Fibroblast of lung (primary cell): ENCODE results near the gene LMNTD2. TPM values are rescaled to one million over a fixed set of nuclear protein-coding genes. Genes with fewer than 3 reads are reported as not detected.

ENCODE experiments used
- polyA plus RNA-seq, 2 donors: library from polyadenylated mRNA; depleted of rRNA in 1 of 2; stranded (reverse) in 1 of 2; unstranded in 1 of 2; fragments of >200 nt; gene quantifications; 2 replicates each; pipeline ENCODE4 v1.2.1, GENCODE V29; 2011 to 2012; ENCODE audit warnings: missing spikeins in 1 of 2
- total RNA-seq: library from RNA; depleted of rRNA; stranded (reverse); fragments of >200 nt; gene quantifications from 2 replicates; pipeline ENCODE4 v1.2.1, GENCODE V29; 2014

LMNTD2 gene
- total and polyA plus RNA-seq, 2 donors (not counting 1 experiment from before 2014, with no cell fraction given): 0.08 to 0.17 TPM

Other genes starting within 250 kb of the LMNTD2 start
- gene IFITM1, start 246.7 kb downstream of the LMNTD2 start, total RNA-seq: 21.1 and 41.6 TPM in 2 replicates
- 54.9 and 93.0 TPM in 2 replicates for gene IFITM1, start 246.7 kb downstream of the LMNTD2 start, polyA plus RNA-seq
- gene IFITM3, start 239.9 kb downstream of the LMNTD2 start, total RNA-seq: 74.1 and 76.0 TPM in 2 replicates
- gene IFITM3, start 239.9 kb downstream of the LMNTD2 start, polyA plus RNA-seq: 482 and 876 TPM in 2 replicates
- gene B4GALNT4, start 191.2 kb downstream of the LMNTD2 start, total RNA-seq: 1.5 and 1.8 TPM in 2 replicates
- gene B4GALNT4, start 191.2 kb downstream of the LMNTD2 start, polyA plus RNA-seq: 1.4 and 3.8 TPM in 2 replicates
- 0.26 and 0.83 TPM in 2 replicates for gene PKP3, start 166.5 kb downstream of the LMNTD2 start, total RNA-seq
- 0.17 and 0.24 TPM in 2 replicates for gene PKP3, start 166.5 kb downstream of the LMNTD2 start, polyA plus RNA-seq
- 13.4 and 16.7 TPM in 2 replicates for gene SIGIRR, start 145.7 kb downstream of the LMNTD2 start, total RNA-seq
- gene SIGIRR, start 145.7 kb downstream of the LMNTD2 start, polyA plus RNA-seq: 8.9 and 10.5 TPM in 2 replicates
- not detected in 2 replicates for gene ANO9, start 118.7 kb downstream of the LMNTD2 start, total RNA-seq
- gene ANO9, start 118.7 kb downstream of the LMNTD2 start, polyA plus RNA-seq: not detected in 2 replicates
- 31.8 and 36.7 TPM in 2 replicates for gene PTDSS2, start 110.5 kb downstream of the LMNTD2 start, total RNA-seq
- gene PTDSS2, start 110.5 kb downstream of the LMNTD2 start, polyA plus RNA-seq: 17.4 and 18.1 TPM in 2 replicates
- 502 and 561 TPM in 2 replicates for gene RNH1, start 53.5 kb downstream of the LMNTD2 start, total RNA-seq
- 102 and 140 TPM in 2 replicates for gene RNH1, start 53.5 kb downstream of the LMNTD2 start, polyA plus RNA-seq
- gene HRAS, start 25.2 kb downstream of the LMNTD2 start, total RNA-seq: 46.7 and 58.5 TPM in 2 replicates
- 51.7 and 69.3 TPM in 2 replicates for gene HRAS, start 25.2 kb downstream of the LMNTD2 start, polyA plus RNA-seq
- 0.77 and 1.3 TPM in 2 replicates for gene LRRC56, start 23.2 kb downstream of the LMNTD2 start, total RNA-seq
- gene LRRC56, start 23.2 kb downstream of the LMNTD2 start, polyA plus RNA-seq: 0.26 and 0.28 TPM in 2 replicates
- 1.5 and 2.8 TPM in 2 replicates for gene RASSF7, start 232 bp upstream of the LMNTD2 start, total RNA-seq
- 1.4 and 1.6 TPM in 2 replicates for gene RASSF7, start 232 bp upstream of the LMNTD2 start, polyA plus RNA-seq
- gene PHRF1, start 15.7 kb upstream of the LMNTD2 start, total RNA-seq: 16.8 and 18.7 TPM in 2 replicates
- gene PHRF1, start 15.7 kb upstream of the LMNTD2 start, polyA plus RNA-seq: 5.9 and 9.7 TPM in 2 replicates
- gene IRF7, start 55.2 kb upstream of the LMNTD2 start, total RNA-seq: 9.1 and 11.3 TPM in 2 replicates
- 1.3 and 1.6 TPM in 2 replicates for gene IRF7, start 55.2 kb upstream of the LMNTD2 start, polyA plus RNA-seq
- gene CDHR5, start 64.2 kb upstream of the LMNTD2 start, total RNA-seq: not detected in 2 replicates
- not detected in 2 replicates for gene CDHR5, start 64.2 kb upstream of the LMNTD2 start, polyA plus RNA-seq
- not detected in 2 replicates for gene SCT, start 66.4 kb upstream of the LMNTD2 start, total RNA-seq
- gene SCT, start 66.4 kb upstream of the LMNTD2 start, polyA plus RNA-seq: not detected in 2 replicates
- gene DRD4, start 76.5 kb upstream of the LMNTD2 start, total RNA-seq: 0.17 TPM in 1 of 2 replicates, not detected in the other
- gene DRD4, start 76.5 kb upstream of the LMNTD2 start, polyA plus RNA-seq: not detected in 2 replicates
- gene DEAF1, start 134.5 kb upstream of the LMNTD2 start, total RNA-seq: 28.2 and 38.3 TPM in 2 replicates
- gene DEAF1, start 134.5 kb upstream of the LMNTD2 start, polyA plus RNA-seq: 9.7 and 14.4 TPM in 2 replicates
- gene TMEM80, start 135.1 kb upstream of the LMNTD2 start, total RNA-seq: 7.4 and 10.6 TPM in 2 replicates
- gene TMEM80, start 135.1 kb upstream of the LMNTD2 start, polyA plus RNA-seq: 8.0 and 15.3 TPM in 2 replicates
- 24.1 and 54.2 TPM in 2 replicates for gene EPS8L2, start 145.5 kb upstream of the LMNTD2 start, total RNA-seq
- gene EPS8L2, start 145.5 kb upstream of the LMNTD2 start, polyA plus RNA-seq: 17.0 and 18.4 TPM in 2 replicates
- 99.4 and 150 TPM in 2 replicates for gene TALDO1, start 186.7 kb upstream of the LMNTD2 start, total RNA-seq
- 136 and 189 TPM in 2 replicates for gene TALDO1, start 186.7 kb upstream of the LMNTD2 start, polyA plus RNA-seq
- 19.0 and 20.3 TPM in 2 replicates for gene GATD1, start 216.7 kb upstream of the LMNTD2 start, total RNA-seq
- 13.9 and 14.7 TPM in 2 replicates for gene GATD1, start 216.7 kb upstream of the LMNTD2 start, polyA plus RNA-seq
- 0.26 and 1.3 TPM in 2 replicates for gene CEND1, start 229.4 kb upstream of the LMNTD2 start, total RNA-seq
- gene CEND1, start 229.4 kb upstream of the LMNTD2 start, polyA plus RNA-seq: 0.25 and 0.71 TPM in 2 replicates
- 8.0 and 9.9 TPM in 2 replicates for gene SLC25A22, start 237.5 kb upstream of the LMNTD2 start, total RNA-seq
- gene SLC25A22, start 237.5 kb upstream of the LMNTD2 start, polyA plus RNA-seq: 10.4 and 19.9 TPM in 2 replicates
- 7.4 and 14.2 TPM in 2 replicates for gene PIDD1, start 244.5 kb upstream of the LMNTD2 start, total RNA-seq
- 2.2 and 3.8 TPM in 2 replicates for gene PIDD1, start 244.5 kb upstream of the LMNTD2 start, polyA plus RNA-seq
- gene RPLP2, start 249.2 kb upstream of the LMNTD2 start, total RNA-seq: 282 and 294 TPM in 2 replicates
- gene RPLP2, start 249.2 kb upstream of the LMNTD2 start, polyA plus RNA-seq: 741 and 904 TPM in 2 replicates